Muscle of leg (tissue), 11 donors: Measurements from ENCODE around the gene ENG. TPM values are rescaled to one million over a fixed set of nuclear protein-coding genes. Genes with fewer than 3 reads are reported as not detected.
"Not testable (repeated sequence)": the region's sequence is repeated elsewhere in the genome, so short reads cannot be mapped to it uniquely, and the experiment has no call there.

Experiments
- DNase-seq: peaks from one replicate; pipeline ENCODE4 v3.0.0; 2013
- H3K27ac ChIP-seq: one replicate; pipeline ENCODE4 v1.5.1; 2013; ENCODE audit warnings: mild to moderate bottlenecking, low read length, control low read depth
- H3K27me3 ChIP-seq: one replicate; pipeline ENCODE4 v1.6.1; 2013; ENCODE audit warnings: low read length; ENCODE audit not compliant: control insufficient read depth, insufficient read depth
- H3K36me3 ChIP-seq: one replicate; pipeline ENCODE4 v1.6.1; 2013; ENCODE audit warnings: low read length; ENCODE audit not compliant: control insufficient read depth, insufficient read depth
- H3K4me1 ChIP-seq: one replicate; pipeline ENCODE4 v1.6.1; 2013; ENCODE audit warnings: low read length; ENCODE audit not compliant: control insufficient read depth, insufficient read depth
- H3K4me3 ChIP-seq: one replicate; pipeline ENCODE4 v1.5.1; 2013; ENCODE audit warnings: low read length, control low read depth
- H3K9me3 ChIP-seq: replicated peaks from 2 replicates; pipeline ENCODE4 v1.6.1; 2013; ENCODE audit warnings: low read depth, low read length; ENCODE audit not compliant: control insufficient read depth
- WGBS: methylation state at CpG from one replicate; pipeline ENCODE4 v1.1.5; 2013; ENCODE audit warnings: missing lambda C conversion rate; ENCODE audit not compliant: insufficient coverage; 5-methylcytosine and 5-hydroxymethylcytosine counted together
- polyA plus RNA-seq, 8 donors: library from polyadenylated mRNA; unstranded; fragments of 120-200 nt; gene quantifications; one replicate each; pipeline versions ENCODE4 v1.2.1 to v1.2.3, GENCODE V29; 2013; ENCODE audit warnings: inconsistent platforms in 1 of 8, low replicate concordance in 1 of 8; ENCODE audit not compliant: insufficient read length in 8 of 8, insufficient read depth in 1 of 8
- total RNA-seq: library from RNA; stranded (reverse); fragments of 120-200 nt; gene quantifications from one replicate; pipeline ENCODE4 v1.2.4, GENCODE V29; 2013

Gene ENG
- total and polyA plus RNA-seq, 9 donors: 9.3 to 77.3 (median 61.2) TPM

DNA sequence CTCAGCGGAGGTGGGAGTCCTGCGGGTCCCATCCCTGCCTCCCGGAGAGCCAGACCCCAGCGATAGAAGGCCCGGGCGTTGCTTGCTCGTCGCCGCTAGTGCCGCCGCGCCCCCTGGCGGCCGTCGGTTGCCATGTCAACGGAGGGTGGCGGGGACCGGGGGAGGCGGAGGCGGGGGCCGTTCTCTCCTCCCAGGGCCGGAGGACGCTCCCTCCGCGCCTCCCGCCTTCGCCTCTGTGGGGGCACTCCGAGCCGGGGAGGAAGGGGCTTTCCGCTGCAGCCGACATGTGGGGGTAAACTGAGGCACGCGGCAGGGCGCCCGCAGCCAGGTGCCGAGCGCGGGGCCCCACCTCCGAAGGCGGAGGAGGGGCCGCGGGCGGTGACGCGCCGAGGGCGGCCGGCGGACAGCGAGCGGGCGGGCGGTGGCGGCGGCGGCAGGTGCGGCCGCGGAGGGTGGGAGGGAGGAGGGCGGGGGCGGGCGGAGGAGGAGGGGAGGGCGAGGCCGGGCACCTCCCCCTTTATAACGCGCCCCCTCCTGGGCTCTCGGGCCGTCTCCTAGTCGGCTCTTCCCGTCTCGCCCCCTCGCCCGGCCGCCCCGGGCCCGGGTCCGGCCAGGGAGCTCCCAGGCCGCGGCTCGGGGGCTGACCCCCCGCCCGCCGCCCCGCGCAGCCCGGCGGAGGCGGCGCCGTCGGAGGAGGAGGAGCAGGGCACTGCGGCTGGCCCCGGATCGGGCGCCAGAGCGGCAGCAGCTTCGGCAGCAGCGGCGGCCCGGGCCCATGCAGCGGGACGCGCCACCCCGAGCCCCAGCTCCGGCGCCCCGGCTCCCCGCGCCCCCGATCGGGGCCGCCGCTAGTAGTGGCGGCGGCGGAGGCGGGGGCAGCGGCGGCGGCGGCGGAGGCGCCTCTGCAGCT lies 69.2 kb downstream of the ENG start:
- DNase-seq: peak; percentile 94
- WGBS: under 1% methylated on average over 97 of the region's 123 CpGs
- Histone ChIP-seq H3K4me1 (peaks cover 33% of the 10 kb centered on the region), H3K27me3 (no peaks in the 10 kb centered on the region), H3K4me3 (peak overlapping the region; percentile 72), H3K36me3 (peaks cover 34% of the 10 kb centered on the region), H3K27ac (peak overlapping the region; percentile 95), H3K9me3 (no peaks in the 10 kb centered on the region)

DNA sequence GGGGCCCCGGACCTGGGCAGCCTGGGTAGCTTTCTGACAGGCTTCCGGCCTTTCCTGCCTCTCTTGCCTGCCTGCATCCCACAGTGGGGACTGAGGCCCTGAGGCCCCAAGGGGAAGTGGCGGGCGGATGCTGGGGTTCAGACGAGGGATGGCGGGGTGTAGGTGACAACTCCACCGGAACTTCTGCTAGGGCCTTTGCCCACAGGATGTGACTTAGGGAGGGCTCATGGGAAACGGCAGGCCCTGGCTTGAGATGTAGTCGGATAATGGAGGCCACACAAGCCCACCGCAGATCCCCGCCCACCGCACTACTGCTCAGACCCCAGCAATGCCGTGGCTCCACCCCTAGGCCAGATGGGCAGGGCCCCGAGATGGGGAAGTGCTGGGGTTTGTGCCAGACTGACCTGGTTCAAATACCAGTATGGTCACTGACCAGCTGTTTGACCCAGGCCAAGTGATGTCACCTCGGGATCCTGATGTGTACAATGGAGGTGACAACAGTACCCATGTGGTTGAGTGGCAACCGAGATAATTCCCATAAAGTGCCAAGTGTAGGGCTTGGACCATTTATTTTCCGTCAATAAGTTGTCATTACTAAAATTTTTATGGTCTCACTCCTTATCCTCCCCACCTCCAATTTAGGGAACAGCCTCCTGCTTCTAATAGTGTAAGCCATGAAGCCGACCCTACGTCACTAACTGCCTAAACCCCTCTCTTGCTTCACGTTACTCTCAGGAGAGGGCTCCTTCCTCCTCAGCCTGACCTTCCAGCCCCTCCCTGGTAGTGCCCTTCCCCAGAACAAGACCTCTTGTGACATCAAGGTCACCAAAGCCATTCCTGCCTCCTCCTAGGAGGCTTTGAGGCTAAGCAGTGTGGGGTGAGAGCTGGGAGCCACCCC lies 71.1 kb downstream of the ENG start:
- 65% methylated on average over 11 of the region's 20 CpGs for WGBS
- H3K4me1 ChIP-seq: peaks cover 52% of the 10 kb centered on the region
- no peak overlapping the region for H3K4me3 ChIP-seq
- no peaks in the 10 kb centered on the region for H3K9me3 ChIP-seq
- peaks cover 15% of the 10 kb centered on the region for H3K36me3 ChIP-seq
- no peaks in the 10 kb centered on the region for H3K27me3 ChIP-seq
- DNase-seq: peak; percentile 39
- H3K27ac ChIP-seq: peak overlapping the region; percentile 77

- H3K4me3 ChIP-seq: no peak overlapping the region
- no peak overlapping the region for H3K27ac ChIP-seq
- 100% methylated on average over 2 of the region's 4 CpGs for WGBS
- H3K4me1 ChIP-seq: peaks cover 56% of the 10 kb centered on the region
- no peaks in the 10 kb centered on the region for H3K9me3 ChIP-seq
- H3K36me3 ChIP-seq: no peaks in the 10 kb centered on the region
- H3K27me3 ChIP-seq: no peaks in the 10 kb centered on the region
- no peak for DNase-seq
Observed at GRCh38 chr9:127781806-127782205, 72.7 kb downstream of the ENG start.

GRCh38 chr9:127780909-127781308 lies 73.5 kb downstream of the ENG start:
- not testable (repeated sequence) for H3K4me3 ChIP-seq, DNase-seq, H3K27ac ChIP-seq, H3K9me3 ChIP-seq, H3K36me3 ChIP-seq, H3K27me3 ChIP-seq
- 89% methylated on average over 3 of the region's 9 CpGs for WGBS
- peaks cover 60% of the 10 kb centered on the region for H3K4me1 ChIP-seq

DNA sequence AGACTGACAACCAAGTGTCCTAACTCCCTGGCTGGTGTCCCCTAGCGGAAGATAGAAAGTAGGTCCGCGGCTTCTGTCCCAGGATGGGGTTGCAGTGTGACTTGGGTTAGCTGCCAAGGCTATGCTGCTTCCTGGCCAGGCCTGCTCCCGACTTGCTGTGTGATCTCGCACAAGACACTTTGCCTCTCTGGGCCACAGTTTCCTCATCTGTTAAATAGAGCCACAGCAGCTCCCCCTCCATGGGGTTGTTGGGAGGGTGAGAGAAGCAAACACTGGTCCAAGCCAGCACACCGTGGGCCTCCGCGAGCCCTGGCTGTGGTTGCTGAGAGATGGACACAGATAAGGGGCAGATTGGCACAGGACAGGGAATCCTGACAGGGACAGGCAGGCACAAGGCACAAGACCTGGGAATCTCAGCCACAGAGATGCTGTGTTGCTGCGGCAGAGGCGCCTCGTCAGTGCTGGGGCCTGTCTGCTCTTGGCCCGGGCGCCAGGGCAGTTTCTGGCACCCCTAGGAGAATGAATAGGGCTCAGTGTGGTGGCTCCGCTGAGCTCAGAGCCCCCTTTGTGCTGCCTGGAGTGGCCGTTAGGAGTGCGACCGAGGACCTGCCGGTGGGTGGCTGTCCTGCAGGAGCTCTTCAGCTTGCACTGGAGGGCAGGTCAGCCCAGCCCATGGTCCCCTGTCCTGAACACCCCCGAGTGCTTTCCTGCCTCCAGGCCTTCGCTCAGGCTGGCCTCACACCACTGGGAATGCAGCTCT lies 74.2 kb downstream of the ENG start:
- H3K4me1 ChIP-seq: peaks cover 60% of the 10 kb centered on the region
- no peak overlapping the region for H3K27ac ChIP-seq
- H3K36me3 ChIP-seq: no peaks in the 10 kb centered on the region
- H3K4me3 ChIP-seq: no peak overlapping the region
- no peak for DNase-seq
- WGBS: 78% methylated on average over 15 of the region's 20 CpGs
- no peaks in the 10 kb centered on the region for H3K9me3 ChIP-seq
- no peaks in the 10 kb centered on the region for H3K27me3 ChIP-seq

DNA sequence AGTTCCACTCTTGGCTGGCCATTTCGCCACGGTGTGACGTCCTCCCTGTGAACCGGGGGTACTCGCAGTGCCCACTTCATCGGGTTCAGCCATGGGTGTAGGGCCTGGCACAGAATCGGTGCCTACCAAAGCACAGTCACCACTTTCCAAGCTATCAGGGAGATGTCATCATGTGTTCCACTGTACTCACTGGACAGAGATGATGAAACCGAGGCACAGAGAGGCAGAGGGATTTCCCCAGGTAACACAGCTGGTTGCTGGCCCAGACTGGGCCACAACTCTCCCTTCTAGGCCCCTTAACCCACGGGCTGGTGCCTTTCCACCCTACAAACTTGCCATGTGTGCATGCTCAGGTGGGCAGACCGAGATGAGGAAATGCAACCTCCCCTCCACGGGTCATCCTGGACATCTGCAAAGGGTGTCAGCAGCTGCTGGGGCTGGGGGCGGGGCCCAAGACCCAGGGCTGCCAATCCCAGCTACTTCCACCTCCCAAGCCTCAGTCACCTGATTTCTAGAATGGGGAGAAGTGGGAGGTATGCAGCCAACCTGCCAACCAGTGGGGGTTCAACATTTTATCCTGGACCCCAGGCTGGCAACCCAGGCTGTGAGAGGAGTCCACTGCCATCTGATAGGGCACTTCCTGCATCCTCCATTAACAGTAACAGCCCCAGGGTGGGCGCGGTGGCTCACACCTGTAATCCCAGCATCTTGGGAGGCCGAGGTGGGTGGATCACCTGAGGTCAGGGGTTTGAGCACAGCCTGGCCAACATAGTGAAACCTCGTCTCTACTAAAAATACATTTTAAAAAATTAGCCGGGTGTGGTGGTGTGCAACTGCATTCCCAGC lies 75.1 kb downstream of the ENG start:
- Histone ChIP-seq H3K9me3 (no peaks in the 10 kb centered on the region), H3K27ac (peak overlapping the region; percentile 87), H3K4me1 (peaks cover 55% of the 10 kb centered on the region), H3K36me3 (no peaks in the 10 kb centered on the region), H3K4me3 (no peak overlapping the region), H3K27me3 (no peaks in the 10 kb centered on the region)
- 56% methylated on average over 8 of the region's 17 CpGs for WGBS
- DNase-seq: peak; percentile 43

DNA sequence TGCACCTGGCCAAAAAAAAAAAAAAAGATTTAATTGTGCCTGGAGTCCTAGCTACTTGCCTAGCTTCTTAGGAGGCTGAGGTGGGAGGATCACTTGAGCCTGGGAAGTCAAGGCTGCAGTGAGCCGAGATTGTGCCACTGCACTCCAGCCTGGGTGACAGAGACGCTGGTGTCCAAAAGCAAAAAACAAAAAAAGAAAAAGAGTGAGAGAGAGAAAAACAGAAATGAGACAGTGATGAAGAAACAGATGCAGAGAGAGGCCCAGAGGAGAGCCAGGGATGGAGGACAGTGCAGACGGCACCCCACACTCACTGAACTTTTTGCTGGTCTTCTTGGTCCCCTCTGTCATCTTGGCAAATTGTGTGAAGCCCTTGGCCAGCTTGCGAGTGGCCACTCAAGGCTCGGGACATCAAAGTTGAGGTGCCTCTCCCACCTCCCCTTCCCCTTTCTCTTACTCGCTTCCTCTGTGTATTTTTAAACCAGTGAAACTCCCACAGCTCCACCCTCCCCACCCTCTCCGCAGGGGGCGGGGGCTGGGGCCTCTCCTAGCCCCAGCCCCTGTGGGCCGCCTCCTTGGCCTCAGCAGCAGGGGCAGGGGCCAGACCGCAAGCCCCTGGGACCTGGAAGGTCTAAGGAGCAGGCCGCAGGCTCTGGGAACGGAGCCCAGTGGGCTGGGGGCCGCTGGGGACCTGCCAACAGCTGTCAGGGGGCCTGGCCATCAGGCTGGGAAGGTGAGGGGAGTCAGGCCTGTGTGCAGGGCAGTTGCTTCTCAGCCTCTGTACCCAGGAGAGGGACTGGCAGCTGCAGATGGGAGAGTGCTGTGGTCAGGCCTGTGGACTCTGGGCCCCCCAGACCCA lies 76.0 kb downstream of the ENG start, which contains the start of gene SH2D3C:
Gene SH2D3C (minus strand): TSS at position 387 of the 856 bp plus-strand sequence. CDS start 39 bp downstream, at position 348.
- WGBS: 17% methylated on average over 11 of the region's 13 CpGs
- H3K4me3 ChIP-seq: peak within 1 kb of the TSS; percentile 38
- no peaks in the 10 kb centered on the region for H3K9me3 ChIP-seq
- peak within 1 kb of the TSS; percentile 87 for H3K27ac ChIP-seq
- no peaks in the 10 kb centered on the region for H3K27me3 ChIP-seq
- peaks cover 5% of the 10 kb centered on the region for H3K36me3 ChIP-seq
- peaks cover 49% of the 10 kb centered on the region for H3K4me1 ChIP-seq
- DNase-seq: peak; percentile 70

DNA sequence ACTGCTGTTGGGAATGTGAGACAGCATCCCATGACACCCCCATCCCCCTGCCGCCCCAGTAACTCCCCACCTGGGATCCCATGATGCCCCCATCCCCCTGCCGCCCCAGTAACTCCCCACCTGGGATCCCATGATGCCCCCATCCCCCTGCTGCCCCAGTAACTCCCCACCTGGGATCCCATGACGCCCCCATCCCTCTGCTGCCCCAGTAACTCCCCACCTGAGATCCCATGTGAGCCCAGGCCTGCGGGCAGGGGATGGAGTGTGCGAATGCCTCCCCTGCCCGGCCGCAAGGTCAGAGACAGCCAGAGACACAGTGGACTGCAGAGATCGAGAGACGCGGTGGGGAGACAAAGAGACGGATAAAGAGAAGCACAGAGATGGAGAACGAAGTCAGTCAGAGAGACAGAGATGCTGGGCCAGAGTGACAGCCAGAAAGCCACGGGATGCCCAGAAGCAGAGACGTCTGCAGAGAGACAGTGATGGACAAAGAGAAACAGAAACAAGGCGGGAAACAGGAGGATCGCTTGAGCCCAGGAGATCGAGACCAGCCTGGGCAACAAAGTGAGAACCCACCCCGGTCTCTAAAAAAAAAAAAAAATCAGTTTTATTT lies 77.0 kb downstream of the ENG start:
- Histone ChIP-seq H3K4me1 (peaks cover 39% of the 10 kb centered on the region), H3K4me3 (peak overlapping the region; percentile 38), H3K27ac (no peak overlapping the region), H3K9me3 (no peaks in the 10 kb centered on the region), H3K36me3 (peaks cover 5% of the 10 kb centered on the region), H3K27me3 (no peaks in the 10 kb centered on the region)
- 80% methylated on average over 10 of the region's 18 CpGs for WGBS
- no peak for DNase-seq
